VCaP (cell line): ENCODE data around the gene CYP11A1.

ENCODE experiments used
- H3K27ac ChIP-seq: fragments of 450-650 bp; 2 replicates; pipeline ENCODE4 v1.5.1; 2017
- CTCF ChIP-seq: fragments of 450-650 bp; conservative IDR thresholded peaks from 2 replicates; pipeline ENCODE4 v1.5.1; 2017; ENCODE audit warnings: mild to moderate bottlenecking, moderate library complexity

Gene CYP11A1

DNA sequence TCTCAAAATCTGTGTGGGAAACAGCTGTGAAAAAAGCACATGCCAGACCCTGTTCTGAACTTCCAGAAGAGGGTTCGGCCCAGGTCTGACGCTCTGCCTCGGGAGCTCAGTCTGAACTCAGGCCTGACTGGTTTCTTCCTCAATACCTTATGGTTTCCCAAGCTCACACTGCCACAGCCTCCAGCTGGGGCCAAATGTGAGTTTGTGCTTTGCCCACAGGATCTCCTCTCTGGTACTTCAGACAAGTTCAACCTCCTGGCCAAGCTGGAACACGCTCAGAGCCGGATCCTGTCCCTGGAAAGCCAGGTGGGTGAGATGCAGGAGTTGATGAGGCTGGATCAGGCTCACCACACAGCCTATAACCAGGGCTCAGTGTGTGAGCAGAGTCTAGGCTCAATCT, 33.8 kb downstream of the CYP11A1 start:
- no peak overlapping the region for H3K27ac ChIP-seq
- TF ChIP-seq CTCF, result no peak

GRCh38 chr15:74333093-74333492, 34.4 kb downstream of the CYP11A1 start:
- TF ChIP-seq CTCF, result no peak

DNA sequence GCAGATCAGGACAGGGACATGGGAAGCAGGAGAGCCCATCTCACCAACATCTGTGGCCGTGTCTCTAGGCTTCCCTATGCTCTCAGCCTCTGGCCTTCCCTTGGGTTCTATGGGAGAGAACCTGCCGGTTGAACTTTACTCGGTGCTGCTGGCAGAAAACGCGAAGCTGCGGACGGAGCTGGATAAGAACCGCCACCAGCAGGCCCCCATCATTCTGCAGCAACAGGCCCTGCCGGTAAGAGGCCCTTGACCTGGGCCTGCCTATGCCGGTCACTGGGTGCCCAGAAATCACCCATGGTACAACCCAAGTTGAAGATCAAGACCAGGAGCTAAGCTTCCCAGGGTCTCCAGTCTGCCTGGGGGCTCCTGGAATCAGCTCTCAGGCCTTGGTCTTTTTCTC, 34.8 kb downstream of the CYP11A1 start:
- no peak overlapping the region for H3K27ac ChIP-seq

More at GRCh38 chr15:74333093-74333492, 34.4 kb downstream of the CYP11A1 start:
- no peak overlapping the region for H3K27ac ChIP-seq

DNA sequence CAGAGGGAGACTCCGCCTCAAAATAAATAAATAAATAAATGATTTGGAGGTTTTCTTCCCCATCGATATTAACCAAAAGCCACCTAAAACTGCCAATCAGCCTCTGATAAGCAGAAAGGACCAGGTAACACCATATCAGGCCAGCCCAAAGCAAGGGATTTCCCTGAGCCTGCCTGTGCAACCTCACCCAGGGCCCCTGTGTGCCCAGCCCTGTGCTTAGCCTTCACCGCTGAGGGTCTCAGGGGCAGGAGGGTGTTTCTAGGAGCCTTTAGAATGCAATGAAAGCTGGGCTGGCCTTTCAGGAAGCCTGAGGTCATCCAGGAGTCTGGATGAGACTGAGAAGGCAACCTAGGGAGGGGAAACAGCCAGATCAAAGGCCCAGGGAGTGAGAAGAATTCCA, 35.4 kb downstream of the CYP11A1 start:
- no peak for TF ChIP-seq CTCF
- no peak overlapping the region for H3K27ac ChIP-seq

More for the DNA sequence above, 34.8 kb downstream of the CYP11A1 start:
- TF ChIP-seq CTCF, result no peak

GRCh38 chr15:74330861-74331408, 36.5 kb downstream of the CYP11A1 start:
- H3K27ac ChIP-seq, result no peak overlapping the region
- TF ChIP-seq CTCF, result no peak

- H3K27ac ChIP-seq, result no peak overlapping the region
- TF ChIP-seq CTCF, result no peak
Observed at GRCh38 chr15:74328331-74329056, 39.0 kb downstream of the CYP11A1 start.

GRCh38 chr15:74327756-74328155, 39.7 kb downstream of the CYP11A1 start:
- TF ChIP-seq CTCF, result no peak
- no peak overlapping the region for H3K27ac ChIP-seq
